Upper lobe of right lung (tissue), 1 donor: ENCODE measurements around the gene CPA2. TPM values are rescaled to one million over a fixed set of nuclear protein-coding genes. Genes with fewer than 3 reads are reported as not detected.
"Not testable (repeated sequence)": the region's sequence is repeated elsewhere in the genome, so short reads cannot be mapped to it uniquely, and the experiment has no call there.

Experiments used
- ATAC-seq: fragments of 200-7000 bp; cut with Tn5 transposase; one replicate; pipeline ENCODE4 v1.9.1; 2020; ENCODE audit warnings: mild to moderate bottlenecking, moderate library complexity
- DNase-seq: peaks from one replicate; pipeline ENCODE4 v3.0.0-alpha.2; 2020
- H3K27ac ChIP-seq: fragments of 200-600 bp; one replicate; pipeline ENCODE4 v1.8.0; 2022
- H3K27me3 ChIP-seq: fragments of 200-600 bp; one replicate; pipeline ENCODE4 v1.8.0; 2022; ENCODE audit warnings: mild to moderate bottlenecking
- H3K36me3 ChIP-seq: fragments of 200-600 bp; one replicate; pipeline ENCODE4 v1.8.0; 2022
- H3K4me1 ChIP-seq: fragments of 200-600 bp; one replicate; pipeline ENCODE4 v1.8.0; 2022
- H3K4me3 ChIP-seq: fragments of 200-600 bp; one replicate; pipeline ENCODE4 v1.8.0; 2022; ENCODE audit warnings: mild to moderate bottlenecking
- H3K9me3 ChIP-seq: fragments of 200-600 bp; one replicate; pipeline ENCODE4 v1.8.0; 2022
- CTCF ChIP-seq: fragments of 200-600 bp; IDR thresholded peaks from one replicate; pipeline ENCODE4 v1.8.0; 2022; ENCODE audit warnings: antibody characterized with exemption
- intact Hi-C: fragments of 100-400 bp; cut with DNase I; formaldehyde crosslinking; loops from one replicate; pipeline ENCODE4 v1.11.0; 2022
- total RNA-seq: library from RNA; stranded (reverse); fragmentation: NEBNext Ultra II Directional; extraction: Animal tissue kit (Norgen Biotek cat#: 25700); gene quantifications from one replicate; pipeline ENCODE4 v1.2.1, GENCODE V29; 2021
- donor health status: DM: no; HTN: yes; CAD: no; lungs with severe emphysema.

CPA2 gene
- total RNA-seq, 1 donor from 2014 or later: not detected

- Histone ChIP-seq H3K27me3 (no peaks in the 10 kb centered on the region), H3K4me3 (no peak overlapping the region), H3K4me1 (no peaks in the 10 kb centered on the region), H3K36me3 (no peaks in the 10 kb centered on the region), H3K27ac (no peak overlapping the region), H3K9me3 (no peaks in the 10 kb centered on the region)
- no peak for TF ChIP-seq CTCF
- DNase-seq: no peak
- ATAC-seq: no peak
- intact Hi-C loops: no loop called here
Measured at GRCh38 chr7:130224210-130224609, 42.5 kb upstream of the CPA2 start.

- H3K9me3 ChIP-seq, H3K4me3 ChIP-seq, ATAC-seq, intact Hi-C loops, DNase-seq, H3K36me3 ChIP-seq, H3K27me3 ChIP-seq, H3K4me1 ChIP-seq, H3K27ac ChIP-seq: not testable (repeated sequence)
Measured at GRCh38 chr7:130224923-130225322, 41.7 kb upstream of the CPA2 start.

GRCh38 chr7:130226333-130226732 is 40.3 kb upstream of the CPA2 start:
- intact Hi-C loops: no loop called here

GRCh38 chr7:130227883-130228575 is 38.6 kb upstream of the CPA2 start:
- Histone ChIP-seq H3K4me1 (no peaks in the 10 kb centered on the region), H3K36me3 (no peaks in the 10 kb centered on the region), H3K4me3 (no peak overlapping the region), H3K27me3 (no peaks in the 10 kb centered on the region), H3K27ac (no peak overlapping the region), H3K9me3 (no peaks in the 10 kb centered on the region)
- DNase-seq (no peak), ATAC-seq (no peak)
- TF ChIP-seq CTCF: no peak
- intact Hi-C loops: no loop called here

More at GRCh38 chr7:130226333-130226732, 40.3 kb upstream of the CPA2 start:
- no peaks in the 10 kb centered on the region for H3K36me3 ChIP-seq
- ATAC-seq (no peak), DNase-seq (no peak)
- H3K4me1 ChIP-seq: no peaks in the 10 kb centered on the region
- H3K27me3 ChIP-seq: no peaks in the 10 kb centered on the region
- no peaks in the 10 kb centered on the region for H3K9me3 ChIP-seq
- H3K4me3 ChIP-seq: no peak overlapping the region
- no peak for TF ChIP-seq CTCF
- no peak overlapping the region for H3K27ac ChIP-seq

- Histone ChIP-seq H3K9me3 (no peaks in the 10 kb centered on the region), H3K36me3 (no peaks in the 10 kb centered on the region), H3K27me3 (no peaks in the 10 kb centered on the region), H3K4me1 (no peaks in the 10 kb centered on the region), H3K27ac (no peak overlapping the region), H3K4me3 (no peak overlapping the region)
- no peak for TF ChIP-seq CTCF
- DNase-seq (no peak), ATAC-seq (no peak)
- intact Hi-C loops: no loop called here
Measured at GRCh38 chr7:130228840-130229502, 37.7 kb upstream of the CPA2 start.

- H3K27ac ChIP-seq, intact Hi-C loops, H3K27me3 ChIP-seq, H3K4me3 ChIP-seq, DNase-seq, ATAC-seq, H3K9me3 ChIP-seq, H3K36me3 ChIP-seq, H3K4me1 ChIP-seq: not testable (repeated sequence)
Measured at GRCh38 chr7:130229981-130230380, 36.7 kb upstream of the CPA2 start.
